K562 (cell line): ENCODE results near the gene HAT1. TPM values are rescaled to one million over a fixed set of nuclear protein-coding genes. Genes with fewer than 3 reads are reported as not detected.

Experiments used
- ATAC-seq: fragments of 200-7000 bp; cut with Tn5 transposase; 3 replicates; pipeline ENCODE4 v1.9.1; 2020; ENCODE audit warnings: moderate library complexity
- BruUV-seq: library from RNA; stranded (reverse); fragments of 400-500 nt; replicated peaks from 2 replicates; lab custom pipeline; 2021; lab: Mats Ljungman, UMichigan
- CTCF ChIA-PET: fragments of 300-600 bp; formaldehyde crosslinking; extraction: SDS; loops from one replicate; lab custom pipeline; 2021; ENCODE audit warnings: low intra/inter-chr PET ratio; lab: Yijun Ruan, JAX
- POLR2A ChIA-PET: fragments of 300-600, 350-650 bp; sonication (Branson Sonifier 250); formaldehyde crosslinking; extraction: SDS; loops from one replicate; lab custom pipeline; 2021; ENCODE audit warnings: antibody characterized with exemption, inconsistent platforms; lab: Yijun Ruan, JAX
- DNase-seq, 4 experiments: peaks; one replicate each; pipeline versions ENCODE4 v3.0.0 to v3.0.0-alpha.2; 2011 to 2018; ENCODE audit warnings: low spot score in 3 of 4, mixed read lengths in 3 of 4; ENCODE audit errors: extremely low read depth in 1 of 4
- FAIRE-seq: peaks from 2 replicates; lab custom pipeline; 2011; peaks lifted over from hg19 to GRCh38; lab: Jason Lieb, UNC
- H2AFZ ChIP-seq: 2 replicates; pipeline ENCODE4 v1.6.0; 2011; ENCODE audit warnings: low read depth, low read length, control low read depth, inconsistent platforms
- H3K27ac ChIP-seq: fragments of 200-600 bp; 3 replicates; pipeline ENCODE4 v1.8.0; 2011; ENCODE audit warnings: low read depth, mild to moderate bottlenecking, control low read depth, inconsistent platforms, low read length, moderate library complexity, mixed read lengths; ENCODE audit errors: extremely low read depth
- H3K27me3 ChIP-seq, 2 experiments: fragments of 300-600 bp in 1 of 2; 2 replicates in 1 of 2; 3 replicates in 1 of 2; pipeline versions ENCODE4 v1.6.0 to v1.8.0; 2011; ENCODE audit warnings: inconsistent platforms in 2 of 2, low read length in 2 of 2, mild to moderate bottlenecking in 1 of 2, mixed read lengths in 1 of 2, moderate library complexity in 1 of 2; ENCODE audit not compliant: control insufficient read depth in 2 of 2, insufficient read depth in 2 of 2
- H3K36me3 ChIP-seq: fragments of 300-600 bp; 3 replicates; pipeline ENCODE4 v1.8.0; 2011; ENCODE audit warnings: mild to moderate bottlenecking, low read length, inconsistent platforms; ENCODE audit not compliant: control insufficient read depth, insufficient read depth
- H3K4me1 ChIP-seq, 2 experiments: fragments of 200-600 bp in 1 of 2; replicated peaks in 1 of 2; 2 replicates in 1 of 2; 3 replicates in 1 of 2; pipeline versions ENCODE4 v1.5.1 to v1.8.0; 2011; ENCODE audit warnings: inconsistent platforms in 2 of 2, low read length in 2 of 2, mild to moderate bottlenecking in 1 of 2, mixed read lengths in 1 of 2, moderate library complexity in 1 of 2; ENCODE audit not compliant: control insufficient read depth in 2 of 2, insufficient read depth in 2 of 2
- H3K4me2 ChIP-seq: 2 replicates; pipeline ENCODE4 v1.6.1; 2011; ENCODE audit warnings: low read length, control low read depth, inconsistent platforms, mixed read lengths; ENCODE audit not compliant: insufficient read depth
- H3K4me3 ChIP-seq: fragments of 200-600 bp; sonication (generic), shearing (Covaris generic); 2 replicates; pipeline ENCODE4 v1.5.1; 2016; ENCODE audit warnings: control low read depth, inconsistent platforms
- H3K79me2 ChIP-seq: fragments of 200-600 bp; 3 replicates; pipeline ENCODE4 v1.8.0; 2011; ENCODE audit warnings: low read length, inconsistent platforms; ENCODE audit not compliant: control insufficient read depth, insufficient read depth
- H3K9ac ChIP-seq, 2 experiments: 2 replicates each; pipeline versions ENCODE4 v1.6.0 to v1.6.1; 2011; ENCODE audit warnings: low read depth in 2 of 2, low read length in 2 of 2, control low read depth in 1 of 2, inconsistent platforms in 1 of 2, mild to moderate bottlenecking in 1 of 2, mixed read lengths in 1 of 2; ENCODE audit not compliant: insufficient read depth in 1 of 2
- H3K9me1 ChIP-seq: one replicate; pipeline ENCODE4 v1.6.0; 2011; ENCODE audit warnings: inconsistent platforms, mild to moderate bottlenecking, low read length, moderate library complexity; ENCODE audit not compliant: control insufficient read depth, insufficient read depth
- H3K9me3 ChIP-seq: replicated peaks from 2 replicates; pipeline ENCODE4 v1.5.1; 2011; ENCODE audit warnings: low read depth, low read length, inconsistent platforms; ENCODE audit not compliant: control insufficient read depth, insufficient read depth
- H4K20me1 ChIP-seq: replicated peaks from 2 replicates; pipeline ENCODE4 v1.6.1; 2011; ENCODE audit warnings: low read length, inconsistent platforms, mixed read lengths; ENCODE audit not compliant: control insufficient read depth, insufficient read depth
- GATAD2A ChIP-seq: fragments of 450-650 bp; IDR thresholded peaks from 2 replicates; pipeline ENCODE4 v1.6.1; 2017
- MYNN ChIP-seq, 2 experiments: sonication (generic); formaldehyde crosslinking in 1 of 2; IDR thresholded peaks; 2 replicates each; pipeline versions ENCODE4 v1.5.0 to v1.6.1; 2016 to 2020; ENCODE audit warnings: antibody characterized with exemption in 1 of 2, missing genetic modification reagents in 1 of 2
- PURB ChIP-seq: sonication (generic); formaldehyde crosslinking; IDR thresholded peaks from 2 replicates; pipeline ENCODE4 v1.9.0; 2021; ENCODE audit warnings: low read depth, mild to moderate bottlenecking, missing genetic modification reagents
- SREBF1 ChIP-seq: fragments of 150-350 bp; IDR thresholded peaks from 2 replicates; pipeline ENCODE4 v1.6.1; 2014; ENCODE audit warnings: antibody characterized with exemption, low read depth, low read length, borderline replicate concordance
- TARDBP ChIP-seq: fragments of 450-650 bp; IDR thresholded peaks from 2 replicates; pipeline ENCODE4 v1.6.1; 2016
- TBL1XR1 ChIP-seq, 2 experiments: IDR thresholded peaks; 2 replicates each; pipeline ENCODE4 v1.6.1; 2012; ENCODE audit warnings: improper control_type of control experiment in 2 of 2, low read length in 2 of 2, mild to moderate bottlenecking in 1 of 2
- U2AF2 ChIP-seq: fragments of 200-400 bp; formaldehyde crosslinking; optimal IDR thresholded peaks from 2 replicates; pipeline ENCODE3; 2017; ENCODE audit warnings: low read depth, mild to moderate bottlenecking, low read length
- ZNF134 ChIP-seq: fragments of 250-450 bp; sonication (Bioruptor Pico); conservative IDR thresholded peaks from 2 replicates; pipeline ENCODE4 v1.4.0; 2020
- ZNF696 ChIP-seq: fragments of 250-450 bp; sonication (Bioruptor Pico); conservative IDR thresholded peaks from 2 replicates; pipeline ENCODE4 v1.4.0; 2020; ENCODE audit warnings: mild to moderate bottlenecking, moderate library complexity
- WGBS: fragments of 100-300 bp; shearing (Covaris generic); methylation state at CpG from one replicate; pipeline ENCODE4 v1.1.6; 2016; ENCODE audit warnings: low coverage, mixed read lengths; ENCODE audit not compliant: insufficient coverage; ENCODE audit errors: missing lambda C conversion rate; 5-methylcytosine and 5-hydroxymethylcytosine counted together
- in situ Hi-C: fragments of 300-500 bp; cut with MboI; formaldehyde crosslinking; loops from 4 replicates; pipeline ENCODE4 v1.15.0; 2018; ENCODE audit warnings: inconsistent platforms, mixed read lengths
- intact Hi-C: fragments of 100-400 bp; cut with micrococcal nuclease; formaldehyde crosslinking; loops from 2 replicates; pipeline ENCODE4 v1.14.2; 2022
- polyA plus RNA-seq, 8 experiments: library from polyadenylated mRNA; depleted of rRNA in 4 of 8; stranded (reverse) in 5 of 8; unstranded in 3 of 8; fragments of >200 nt; fragmentation: Nextera tagmentation in 2 of 8; fragmentation: Illumina TruSeq in 1 of 8; extraction: Ambion mirVana in 2 of 8; extraction: Trizol in 1 of 8; gene quantifications; 2 replicates each; pipeline versions ENCODE4 v1.2.1 to v1.2.3, GENCODE V29; 2011 to 2014; ENCODE audit warnings: inconsistent platforms in 1 of 8, missing spikeins in 1 of 8
- total RNA-seq, 7 experiments: library from RNA; depleted of rRNA in 6 of 7; stranded (reverse); fragments of >200 nt in 6 of 7; fragmentation: Illumina TruSeq in 2 of 7; extraction: Trizol in 2 of 7; gene quantifications; 2 replicates each; pipeline versions ENCODE4 v1.2.1 to v1.2.3, GENCODE V29; 2011 to 2021; ENCODE audit warnings: low replicate concordance in 1 of 7
- TF ChIP-seq, protein P1 (sequence below): fragments of 450-650 bp; IDR thresholded peaks from 2 replicates; pipeline ENCODE4 v1.6.1; 2017; ENCODE audit warnings: mild to moderate bottlenecking, moderate library complexity

The HAT1 gene
- total and polyA plus RNA-seq, 9 of the 15 experiments (the other 6 are each of a cell fraction or from before 2014, with no cell fraction given), result 125 to 384 (median 244) TPM

DNA sequence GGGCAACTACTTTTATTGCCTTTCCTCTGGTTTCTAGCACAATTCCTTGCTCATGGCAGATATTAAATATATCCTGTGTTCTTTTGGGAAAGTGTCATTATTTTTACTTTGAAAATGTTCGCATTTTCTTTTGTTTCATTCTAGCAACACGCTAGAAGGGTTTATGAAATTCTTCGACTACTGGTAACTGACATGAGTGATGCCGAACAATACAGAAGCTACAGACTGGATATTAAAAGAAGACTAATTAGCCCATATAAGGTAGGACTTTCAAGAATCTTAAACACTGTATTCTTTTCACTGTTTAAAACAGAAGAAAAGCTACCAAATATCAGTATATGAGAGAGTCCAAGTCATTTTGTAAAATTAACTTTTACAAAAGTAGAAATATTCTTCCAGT lies 56.8 kb downstream of the HAT1 start:
- Histone ChIP-seq H3K4me1 (no peaks in the 10 kb centered on the region), H3K27ac (no peak overlapping the region), H3K9me3 (no peaks in the 10 kb centered on the region), H3K4me3 (no peak overlapping the region), H3K9me1 (no peaks in the 10 kb centered on the region), H3K9ac (no peak overlapping the region), H3K4me2 (no peak overlapping the region), H3K27me3 (no peaks in the 10 kb centered on the region), H4K20me1 (no peaks in the 10 kb centered on the region), H3K36me3 (peaks cover 79% of the 10 kb centered on the region), H2AFZ (no peak overlapping the region), H3K79me2 (no peaks in the 10 kb centered on the region; the same call in 2 of the 3 replicates)
- TF ChIP-seq MYNN (IDR thresholded peaks at IDR 0.05) (no peak), MYNN (CRISPR knock-in tag; IDR thresholded peaks at IDR 0.05) (no peak), PURB (CRISPR knock-in tag) (no peak), ZNF696 (no peak), GATAD2A (no peak), U2AF2 (no peak), TARDBP (no peak), ZNF134 (CRISPR knock-in tag) (no peak), TBL1XR1 (IDR thresholded peaks at IDR 0.05; ENCODE audit: low read length in 2 of 2) (no peak), SREBF1 (no peak)
- TF ChIP-seq, protein P1, sequence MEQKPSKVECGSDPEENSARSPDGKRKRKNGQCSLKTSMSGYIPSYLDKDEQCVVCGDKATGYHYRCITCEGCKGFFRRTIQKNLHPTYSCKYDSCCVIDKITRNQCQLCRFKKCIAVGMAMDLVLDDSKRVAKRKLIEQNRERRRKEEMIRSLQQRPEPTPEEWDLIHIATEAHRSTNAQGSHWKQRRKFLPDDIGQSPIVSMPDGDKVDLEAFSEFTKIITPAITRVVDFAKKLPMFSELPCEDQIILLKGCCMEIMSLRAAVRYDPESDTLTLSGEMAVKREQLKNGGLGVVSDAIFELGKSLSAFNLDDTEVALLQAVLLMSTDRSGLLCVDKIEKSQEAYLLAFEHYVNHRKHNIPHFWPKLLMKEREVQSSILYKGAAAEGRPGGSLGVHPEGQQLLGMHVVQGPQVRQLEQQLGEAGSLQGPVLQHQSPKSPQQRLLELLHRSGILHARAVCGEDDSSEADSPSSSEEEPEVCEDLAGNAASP, result no peak
- CTCF ChIA-PET, result no interaction called here
- no TSS peak for BruUV-seq
- in situ Hi-C loops (no loop called here), intact Hi-C loops (no loop called here)
- POLR2A ChIA-PET, result interaction anchor here (2.0 kb wide), 1 partner anchor 14 kb away, joined by 7 read pairs; no protein-coding TSS in a partner anchor
- ATAC-seq (no peak), FAIRE-seq (no peak), DNase-seq (no peak)
- WGBS, result 97% methylated on average over 4 of the region's 4 CpGs
